Measurements from ENCODE around the gene XAGE1B.

DNA sequence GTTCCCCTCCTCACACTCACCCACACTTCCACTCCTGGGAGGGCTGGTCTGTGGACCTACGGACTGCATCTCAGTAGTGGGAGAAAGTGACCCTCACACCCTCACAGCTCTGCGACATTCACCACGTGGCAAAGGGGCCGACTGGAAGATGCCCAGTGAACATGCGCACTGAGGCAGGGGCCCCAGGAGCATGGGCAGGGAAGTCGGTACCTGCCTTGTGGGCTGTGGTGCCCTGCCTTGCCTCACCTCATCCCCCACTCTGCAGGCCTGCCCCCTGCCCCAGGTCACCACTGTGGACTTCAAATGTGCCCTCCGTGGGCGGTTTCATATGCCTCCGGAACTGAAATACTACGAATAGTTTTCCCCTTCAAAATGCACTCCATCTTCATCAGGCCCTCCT lies 46.2 kb upstream of the XAGE1B start:
- TF ChIP-seq, protein P1, sequence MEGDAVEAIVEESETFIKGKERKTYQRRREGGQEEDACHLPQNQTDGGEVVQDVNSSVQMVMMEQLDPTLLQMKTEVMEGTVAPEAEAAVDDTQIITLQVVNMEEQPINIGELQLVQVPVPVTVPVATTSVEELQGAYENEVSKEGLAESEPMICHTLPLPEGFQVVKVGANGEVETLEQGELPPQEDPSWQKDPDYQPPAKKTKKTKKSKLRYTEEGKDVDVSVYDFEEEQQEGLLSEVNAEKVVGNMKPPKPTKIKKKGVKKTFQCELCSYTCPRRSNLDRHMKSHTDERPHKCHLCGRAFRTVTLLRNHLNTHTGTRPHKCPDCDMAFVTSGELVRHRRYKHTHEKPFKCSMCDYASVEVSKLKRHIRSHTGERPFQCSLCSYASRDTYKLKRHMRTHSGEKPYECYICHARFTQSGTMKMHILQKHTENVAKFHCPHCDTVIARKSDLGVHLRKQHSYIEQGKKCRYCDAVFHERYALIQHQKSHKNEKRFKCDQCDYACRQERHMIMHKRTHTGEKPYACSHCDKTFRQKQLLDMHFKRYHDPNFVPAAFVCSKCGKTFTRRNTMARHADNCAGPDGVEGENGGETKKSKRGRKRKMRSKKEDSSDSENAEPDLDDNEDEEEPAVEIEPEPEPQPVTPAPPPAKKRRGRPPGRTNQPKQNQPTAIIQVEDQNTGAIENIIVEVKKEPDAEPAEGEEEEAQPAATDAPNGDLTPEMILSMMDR (IDR thresholded peaks at IDR 0.05; ENCODE audit: low read depth, low read length, poor library complexity, severe bottlenecking): no peak
- no peak for TF ChIP-seq EZH2phosphoT487 (IDR thresholded peaks at IDR 0.05; ENCODE audit: borderline replicate concordance, low read length)

Measured in DOHH2 (cell line).